Small intestine (tissue), 7 donors: ENCODE data around the gene CSPG4. TPM values are rescaled to one million over a fixed set of nuclear protein-coding genes. Genes with fewer than 3 reads are reported as not detected.

Experiments
- DNase-seq, 2 donors: peaks; one replicate each; pipeline versions ENCODE4 v3.0.0 to v3.0.0-alpha.2; 2013
- FAIRE-seq: peaks from 2 replicates; lab custom pipeline; 2012; peaks lifted over from hg19 to GRCh38; lab: Jason Lieb, UNC
- H3K27ac ChIP-seq, 3 donors: one replicate each; pipeline ENCODE4 v1.5.1; 2013; ENCODE audit warnings: low read length in 2 of 3, mild to moderate bottlenecking in 2 of 3, control low read depth in 1 of 3, inconsistent platforms in 1 of 3, low read depth in 1 of 3, moderate library complexity in 1 of 3
- H3K27me3 ChIP-seq, 3 donors: one replicate each; pipeline ENCODE4 v1.6.1; 2013; ENCODE audit warnings: low read length in 3 of 3, inconsistent platforms in 1 of 3; ENCODE audit not compliant: control insufficient read depth in 3 of 3, insufficient read depth in 3 of 3
- H3K36me3 ChIP-seq, 3 donors: one replicate each; pipeline ENCODE4 v1.6.1; 2013; ENCODE audit warnings: low read length in 3 of 3, inconsistent platforms in 1 of 3, low read depth in 1 of 3, mild to moderate bottlenecking in 1 of 3, moderate library complexity in 1 of 3; ENCODE audit not compliant: control insufficient read depth in 3 of 3, insufficient read depth in 2 of 3
- H3K4me1 ChIP-seq, 3 donors: one replicate each; pipeline ENCODE4 v1.6.1; 2013; ENCODE audit warnings: low read length in 2 of 3, inconsistent platforms in 1 of 3, low read depth in 1 of 3, mild to moderate bottlenecking in 1 of 3, moderate library complexity in 1 of 3; ENCODE audit not compliant: control insufficient read depth in 3 of 3, insufficient read depth in 2 of 3
- H3K4me3 ChIP-seq, 3 donors: one replicate each; pipeline ENCODE4 v1.5.1; 2013; ENCODE audit warnings: low read length in 3 of 3, control low read depth in 1 of 3, inconsistent platforms in 1 of 3, low read depth in 1 of 3, mild to moderate bottlenecking in 1 of 3, moderate library complexity in 1 of 3
- H3K9me3 ChIP-seq, 2 donors: one replicate each; pipeline ENCODE4 v1.6.1; 2013; ENCODE audit warnings: low read depth in 1 of 2, low read length in 1 of 2; ENCODE audit not compliant: control insufficient read depth in 2 of 2, insufficient read depth in 1 of 2
- WGBS, 3 donors: extraction: QIAGEN DNeasy Blood & Tissue Kit; methylation state at CpG; one replicate each; pipeline ENCODE4 v1.1.7; 2013; 5-methylcytosine and 5-hydroxymethylcytosine counted together
- polyA plus RNA-seq, 4 donors: library from polyadenylated mRNA; stranded (reverse) in 3 of 4; unstranded in 1 of 4; fragments of 200-250 nt in 3 of 4; fragments of 120-200 nt in 1 of 4; gene quantifications; one replicate each; pipeline versions ENCODE4 v1.2.1 to v1.2.3, GENCODE V29; 2013
- donor health status: healthy with polysubstance abuse.
- donor health status: control.
- donor health status: control.
- donor health status: Bipolar disorder and iron deficiency.
- donor health status: healthy.

Gene CSPG4
- polyA plus RNA-seq, 4 donors: 0.22 to 7.2 (median 2.5) TPM

- no peak for FAIRE-seq
- peak within 1 kb of the TSS; percentile 87 to 93 (median 89) for H3K27ac ChIP-seq
Measured at GRCh38 chr15:75647370-75648155, 65.1 kb downstream of the CSPG4 start, which contains the start of gene SNX33. Gene SNX33, plus strand, starts transcription at chr15:75647912. Its CDS starts 1,191 bp downstream, at chr15:75649103.

GRCh38 chr15:75646944-75647364 is 65.7 kb downstream of the CSPG4 start:
- H3K36me3 ChIP-seq: peaks cover 0 to 30% (median 0%) of the 10 kb centered on the region in 3 donors
- 1 to 4% (median 2%) methylated on average over 26 of the region's 26 CpGs for WGBS, 3 donors
- H3K4me3 ChIP-seq: peak overlapping the region; percentile 69 to 92 (median 86)
- FAIRE-seq: no peak
- H3K9me3 ChIP-seq: no peaks in the 10 kb centered on the region
- peaks cover 4 to 44% (median 13%) of the 10 kb centered on the region in 3 donors for H3K4me1 ChIP-seq
- H3K27ac ChIP-seq: peak overlapping the region; percentile 87 to 93 (median 89)
- H3K27me3 ChIP-seq: no peaks in the 10 kb centered on the region
- peak; percentile 56 to 78 for DNase-seq

More at GRCh38 chr15:75647370-75648155, 65.1 kb downstream of the CSPG4 start, which contains the start of gene SNX33:
- H3K4me3 ChIP-seq: peak within 1 kb of the TSS; percentile 69 to 92 (median 86)
- peaks cover 4 to 50% (median 17%) of the 10 kb centered on the region in 3 donors for H3K4me1 ChIP-seq
- no peaks in the 10 kb centered on the region for H3K27me3 ChIP-seq
- H3K9me3 ChIP-seq: no peaks in the 10 kb centered on the region
- WGBS, 3 donors: 0% methylated on average over 45 to 76 of the region's 76 CpGs
- peak; percentile 85 to 91 for DNase-seq
- peaks cover 0 to 36% (median 0%) of the 10 kb centered on the region in 3 donors for H3K36me3 ChIP-seq

- H3K36me3 ChIP-seq: peaks cover 0 to 24% (median 0%) of the 10 kb centered on the region in 3 donors
- peak overlapping the region in 2 of 3 donors; percentile 86 to 92 for H3K4me3 ChIP-seq
- peaks cover 4 to 38% (median 13%) of the 10 kb centered on the region in 3 donors for H3K4me1 ChIP-seq
- H3K9me3 ChIP-seq: no peaks in the 10 kb centered on the region
- 29 to 40% (median 36%) methylated on average over 5 of the region's 5 CpGs for whole genome bisulfite sequencing, 3 donors
- no peak for FAIRE-seq
- DNase-seq: no peak
- H3K27ac ChIP-seq: peak overlapping the region; percentile 87 to 93 (median 89)
- no peaks in the 10 kb centered on the region for H3K27me3 ChIP-seq
Measured at GRCh38 chr15:75646112-75646943, 66.3 kb downstream of the CSPG4 start.

- Histone ChIP-seq H3K4me1 (peaks cover 0 to 30% (median 4%) of the 10 kb centered on the region in 3 donors), H3K27ac (no peak overlapping the region), H3K9me3 (no peaks in the 10 kb centered on the region), H3K27me3 (no peaks in the 10 kb centered on the region), H3K4me3 (no peak overlapping the region), H3K36me3 (peaks cover 0 to 5% (median 0%) of the 10 kb centered on the region in 3 donors)
- WGBS, 3 donors: 78 to 84% (median 80%) methylated on average over 2 of the region's 2 CpGs
- no peak for DNase-seq
- no peak for FAIRE-seq
Measured at GRCh38 chr15:75644376-75644775, 68.3 kb downstream of the CSPG4 start.

- Histone ChIP-seq H3K27ac (no peak overlapping the region), H3K4me1 (peaks cover 4 to 19% (median 10%) of the 10 kb centered on the region in 3 donors), H3K27me3 (no peaks in the 10 kb centered on the region), H3K4me3 (no peak overlapping the region), H3K9me3 (no peaks in the 10 kb centered on the region), H3K36me3 (peaks cover 0 to 8% (median 0%) of the 10 kb centered on the region in 3 donors)
- 67 to 76% (median 74%) methylated on average over 5 of the region's 5 CpGs for WGBS, 3 donors
- no peak for DNase-seq
- no peak for FAIRE-seq
Measured at GRCh38 chr15:75641603-75642002, 71.0 kb downstream of the CSPG4 start.

GRCh38 chr15:75641179-75641503 is 71.5 kb downstream of the CSPG4 start:
- FAIRE-seq: no peak
- Histone ChIP-seq H3K27me3 (no peaks in the 10 kb centered on the region), H3K9me3 (no peaks in the 10 kb centered on the region), H3K36me3 (peaks cover 0 to 8% (median 0%) of the 10 kb centered on the region in 3 donors), H3K4me1 (peaks cover 4 to 14% (median 6%) of the 10 kb centered on the region in 3 donors), H3K27ac (peak overlapping the region in 2 of 3 donors; percentile 91 to 99), H3K4me3 (peak overlapping the region in 1 of 3 donors; percentile 67)
- DNase-seq: no peak
- WGBS, 3 donors: 76 to 79% (median 78%) methylated on average over 4 of the region's 4 CpGs

- peaks cover 0 to 8% (median 0%) of the 10 kb centered on the region in 3 donors for H3K36me3 ChIP-seq
- DNase-seq (peak in 1 of 2 donors; percentile 47), FAIRE-seq (no peak)
- H3K4me3 ChIP-seq: peak overlapping the region; percentile 25 to 79 (median 67)
- 4 to 7% (median 7%) methylated on average over 17 of the region's 17 CpGs for WGBS, 3 donors
- H3K27me3 ChIP-seq: no peaks in the 10 kb centered on the region
- peaks cover 4 to 10% (median 6%) of the 10 kb centered on the region in 3 donors for H3K4me1 ChIP-seq
- H3K9me3 ChIP-seq: no peaks in the 10 kb centered on the region
- peak overlapping the region; percentile 91 to 99 (median 93) for H3K27ac ChIP-seq
Measured at GRCh38 chr15:75640483-75641178, 72.0 kb downstream of the CSPG4 start.
